IMR-90 (cell line): ENCODE measurements around the gene SMIM41. TPM values are rescaled to one million over a fixed set of nuclear protein-coding genes. Genes with fewer than 3 reads are reported as not detected.

Experiments used
- ATAC-seq: fragments of 200-7000 bp; cut with Tn5 transposase; 2 replicates; pipeline ENCODE4 v1.9.1; 2020; ENCODE audit warnings: low read depth, mild to moderate bottlenecking, moderate library complexity
- BruUV-seq: library from RNA; stranded (reverse); fragments of 400-500 nt; replicated peaks from 2 replicates; lab custom pipeline; 2021; lab: Mats Ljungman, UMichigan
- CTCF ChIA-PET: fragments of 300-600 bp; formaldehyde crosslinking; extraction: SDS; loops from one replicate; lab custom pipeline; 2021; ENCODE audit warnings: antibody characterized with exemption; lab: Yijun Ruan, JAX
- POLR2A ChIA-PET: fragments of 300-600 bp; sonication (Branson Sonifier 250); formaldehyde crosslinking; loops from one replicate; lab custom pipeline; 2022; ENCODE audit warnings: antibody characterized with exemption; ENCODE audit not compliant: unreplicated experiment; lab: Charles Lee
- DNase-seq: peaks from one replicate; pipeline ENCODE4 v3.0.0; 2013
- H2AFZ ChIP-seq: replicated peaks from 2 replicates; pipeline ENCODE3; 2013; ENCODE audit warnings: low read length, mild to moderate bottlenecking; ENCODE audit not compliant: poor library complexity
- H2AK5ac ChIP-seq: 2 replicates; pipeline ENCODE4 v1.6.1; 2013; ENCODE audit warnings: low read depth, low read length, inconsistent platforms
- H2AK9ac ChIP-seq: replicated peaks from 2 replicates; pipeline ENCODE3; 2013; ENCODE audit warnings: mild to moderate bottlenecking, low read depth, low read length, moderate library complexity; ENCODE audit not compliant: poor library complexity
- H2BK120ac ChIP-seq: 2 replicates; pipeline ENCODE4 v1.6.1; 2013; ENCODE audit warnings: low read depth, low read length, inconsistent platforms
- H2BK15ac ChIP-seq: 3 replicates; pipeline ENCODE4 v1.6.1; 2013; ENCODE audit warnings: low read depth, low read length, inconsistent platforms
- H2BK20ac ChIP-seq: 2 replicates; pipeline ENCODE4 v1.6.1; 2013; ENCODE audit warnings: low read depth, mild to moderate bottlenecking, inconsistent platforms, low read length, moderate library complexity
- H2BK5ac ChIP-seq: 2 replicates; pipeline ENCODE4 v1.6.1; 2013; ENCODE audit warnings: mild to moderate bottlenecking, low read depth, low read length, inconsistent platforms; ENCODE audit not compliant: poor library complexity, severe bottlenecking
- H3K14ac ChIP-seq: replicated peaks from 2 replicates; pipeline ENCODE4 v1.6.1; 2013; ENCODE audit warnings: low read depth, low read length, inconsistent platforms
- H3K18ac ChIP-seq: 2 replicates; pipeline ENCODE4 v1.6.1; 2013; ENCODE audit warnings: low read depth, low read length, control low read depth
- H3K23ac ChIP-seq: 2 replicates; pipeline ENCODE4 v1.6.1; 2013; ENCODE audit warnings: low read depth, low read length, inconsistent platforms
- H3K27ac ChIP-seq: 2 replicates; pipeline ENCODE4 v1.5.1; 2013; ENCODE audit warnings: mild to moderate bottlenecking, control low read depth, low read length; ENCODE audit not compliant: insufficient read depth
- H3K27me3 ChIP-seq: 2 replicates; pipeline ENCODE4 v1.6.1; 2013; ENCODE audit warnings: low read length; ENCODE audit not compliant: control insufficient read depth, insufficient read depth
- H3K36me3 ChIP-seq: 2 replicates; pipeline ENCODE4 v1.6.1; 2013; ENCODE audit warnings: low read length, mixed read lengths; ENCODE audit not compliant: control insufficient read depth, insufficient read depth
- H3K4ac ChIP-seq: 2 replicates; pipeline ENCODE4 v1.6.1; 2013; ENCODE audit warnings: low read depth, low read length, inconsistent platforms
- H3K4me1 ChIP-seq: 2 replicates; pipeline ENCODE4 v1.6.1; 2013; ENCODE audit warnings: low read length, mixed read lengths; ENCODE audit not compliant: control insufficient read depth, insufficient read depth
- H3K4me2 ChIP-seq: 2 replicates; pipeline ENCODE4 v1.6.1; 2013; ENCODE audit warnings: low read depth, mild to moderate bottlenecking, control low read depth, low read length, moderate library complexity
- H3K4me3 ChIP-seq: 2 replicates; pipeline ENCODE4 v1.5.1; 2013; ENCODE audit warnings: low read depth, mild to moderate bottlenecking, control low read depth, low read length, moderate library complexity; ENCODE audit not compliant: insufficient read depth
- H3K56ac ChIP-seq: 2 replicates; pipeline ENCODE4 v1.6.1; 2013; ENCODE audit warnings: low read length, inconsistent platforms; ENCODE audit not compliant: insufficient read depth; ENCODE audit errors: extremely low read depth
- H3K79me1 ChIP-seq, 2 experiments: 2 replicates each; pipeline ENCODE4 v1.6.1; 2013; ENCODE audit warnings: low read length in 2 of 2, inconsistent platforms in 1 of 2, low read depth in 1 of 2
- H3K9ac ChIP-seq: 2 replicates; pipeline ENCODE4 v1.6.1; 2013; ENCODE audit warnings: low read depth, low read length, control low read depth
- H3K9me1 ChIP-seq: 2 replicates; pipeline ENCODE4 v1.6.1; 2013; ENCODE audit warnings: low read length, inconsistent platforms; ENCODE audit not compliant: insufficient read depth
- H3K9me3 ChIP-seq: 2 replicates; pipeline ENCODE4 v1.6.1; 2013; ENCODE audit warnings: low read length; ENCODE audit not compliant: control insufficient read depth, insufficient read depth
- H4K20me1 ChIP-seq: 2 replicates; pipeline ENCODE4 v1.6.1; 2013; ENCODE audit warnings: low read length, inconsistent platforms; ENCODE audit not compliant: insufficient read depth
- H4K5ac ChIP-seq: 2 replicates; pipeline ENCODE4 v1.6.1; 2013; ENCODE audit warnings: mild to moderate bottlenecking, low read depth, low read length, control low read depth
- H4K8ac ChIP-seq, 2 experiments: 2 replicates each; pipeline ENCODE4 v1.6.1; 2013; ENCODE audit warnings: low read depth in 2 of 2, low read length in 2 of 2, control low read depth in 1 of 2, inconsistent platforms in 1 of 2
- H4K91ac ChIP-seq: 2 replicates; pipeline ENCODE4 v1.6.1; 2013; ENCODE audit warnings: low read depth, low read length, inconsistent platforms; ENCODE audit not compliant: insufficient read depth
- BHLHE40 ChIP-seq: fragments of 150-350 bp; IDR thresholded peaks from 2 replicates; pipeline ENCODE4 v1.6.1; 2016; ENCODE audit warnings: mild to moderate bottlenecking, low read depth, low read length
- CEBPB ChIP-seq: IDR thresholded peaks from 2 replicates; pipeline ENCODE4 v1.6.1; 2012; ENCODE audit warnings: low read depth, low read length, improper control_type of control experiment
- CHD1 ChIP-seq: IDR thresholded peaks from 2 replicates; pipeline ENCODE4 v1.6.1; 2012; ENCODE audit warnings: low read depth, low read length, improper control_type of control experiment
- ELK1 ChIP-seq: fragments of 150-350 bp; IDR thresholded peaks from 2 replicates; pipeline ENCODE4 v1.6.1; 2016; ENCODE audit warnings: low read depth, mild to moderate bottlenecking, low read length, moderate library complexity, borderline replicate concordance
- FOS ChIP-seq: fragments of 150-350 bp; IDR thresholded peaks from 2 replicates; pipeline ENCODE4 v1.6.1; 2016; ENCODE audit warnings: low read depth, low read length
- MAFK ChIP-seq: IDR thresholded peaks from 2 replicates; pipeline ENCODE4 v1.6.1; 2012; ENCODE audit warnings: low read depth, low read length, improper control_type of control experiment
- MXI1 ChIP-seq: IDR thresholded peaks from 2 replicates; pipeline ENCODE4 v1.6.1; 2012; ENCODE audit warnings: low read depth, mild to moderate bottlenecking, low read length, moderate library complexity, borderline replicate concordance
- NFE2L2 ChIP-seq: fragments of 150-350 bp; IDR thresholded peaks from 2 replicates; pipeline ENCODE4 v1.6.1; 2016; ENCODE audit warnings: low read depth, mild to moderate bottlenecking, low read length
- POLR2A ChIP-seq: IDR thresholded peaks from 2 replicates; pipeline ENCODE4 v1.6.1; 2012; ENCODE audit warnings: mild to moderate bottlenecking, low read depth, low read length
- RAD21 ChIP-seq: IDR thresholded peaks from 2 replicates; pipeline ENCODE4 v1.6.1; 2012; ENCODE audit warnings: low read length, improper control_type of control experiment
- RCOR1 ChIP-seq: IDR thresholded peaks from 2 replicates; pipeline ENCODE4 v1.6.1; 2012; ENCODE audit warnings: mild to moderate bottlenecking, low read length, improper control_type of control experiment; ENCODE audit not compliant: insufficient replicate concordance
- RFX5 ChIP-seq: IDR thresholded peaks from 2 replicates; pipeline ENCODE4 v1.8.0; 2012; ENCODE audit warnings: low read depth, mild to moderate bottlenecking, low read length, moderate library complexity
- SMC3 ChIP-seq: fragments of 150-350 bp; IDR thresholded peaks from 2 replicates; pipeline ENCODE4 v1.6.1; 2016; ENCODE audit warnings: low read depth, mild to moderate bottlenecking, antibody characterized with exemption, low read length, moderate library complexity
- USF2 ChIP-seq: fragments of 150-350 bp; IDR thresholded peaks from 2 replicates; pipeline ENCODE4 v1.6.1; 2017; ENCODE audit warnings: mild to moderate bottlenecking, antibody characterized with exemption, low read length, low read depth
- WGBS, 2 experiments: methylation state at CpG; one replicate each; pipeline versions ENCODE4 v1.1.5 to v1.1.7; 2013; ENCODE audit warnings: missing lambda C conversion rate in 2 of 2; ENCODE audit not compliant: insufficient read length in 1 of 2; ENCODE audit errors: extremely low coverage in 2 of 2; 5-methylcytosine and 5-hydroxymethylcytosine counted together
- dilution Hi-C: fragments of 300-500 bp; cut with HindIII; formaldehyde crosslinking; loops from one replicate; pipeline ENCODE4 v1.14.3; 2018; ENCODE audit warnings: low sequenced_read_pairs; ENCODE audit not compliant: unreplicated experiment
- in situ Hi-C: fragments of 300-500 bp; cut with MboI; formaldehyde crosslinking; loops from 3 replicates; pipeline ENCODE4 v1.14.3; 2019; ENCODE audit warnings: low sequenced_read_pairs, inconsistent platforms, mixed read lengths
- intact Hi-C: fragments of 100-400 bp; cut with micrococcal nuclease; formaldehyde crosslinking; loops from 2 replicates; pipeline ENCODE4 v1.10.0; 2022
- polyA plus RNA-seq, 3 experiments: library from polyadenylated mRNA; depleted of rRNA; stranded (reverse); fragments of >200 nt; gene quantifications; 2 replicates each; pipeline ENCODE4 v1.2.3, GENCODE V29; 2012; ENCODE audit warnings: low replicate concordance in 1 of 3
- total RNA-seq: library from RNA; depleted of rRNA; stranded (reverse); fragments of >200 nt; gene quantifications from 2 replicates; pipeline ENCODE4 v1.2.3, GENCODE V29; 2012
- TF ChIP-seq, protein P1 (sequence below): conservative IDR thresholded peaks from 2 replicates; pipeline ENCODE4 v1.5.1; 2012; ENCODE audit warnings: mild to moderate bottlenecking, low read depth, low read length, improper control_type of control experiment

The SMIM41 gene
- total and polyA plus RNA-seq, 2 of the 4 experiments (the other 2 are of a cell fraction) = not detected

DNA sequence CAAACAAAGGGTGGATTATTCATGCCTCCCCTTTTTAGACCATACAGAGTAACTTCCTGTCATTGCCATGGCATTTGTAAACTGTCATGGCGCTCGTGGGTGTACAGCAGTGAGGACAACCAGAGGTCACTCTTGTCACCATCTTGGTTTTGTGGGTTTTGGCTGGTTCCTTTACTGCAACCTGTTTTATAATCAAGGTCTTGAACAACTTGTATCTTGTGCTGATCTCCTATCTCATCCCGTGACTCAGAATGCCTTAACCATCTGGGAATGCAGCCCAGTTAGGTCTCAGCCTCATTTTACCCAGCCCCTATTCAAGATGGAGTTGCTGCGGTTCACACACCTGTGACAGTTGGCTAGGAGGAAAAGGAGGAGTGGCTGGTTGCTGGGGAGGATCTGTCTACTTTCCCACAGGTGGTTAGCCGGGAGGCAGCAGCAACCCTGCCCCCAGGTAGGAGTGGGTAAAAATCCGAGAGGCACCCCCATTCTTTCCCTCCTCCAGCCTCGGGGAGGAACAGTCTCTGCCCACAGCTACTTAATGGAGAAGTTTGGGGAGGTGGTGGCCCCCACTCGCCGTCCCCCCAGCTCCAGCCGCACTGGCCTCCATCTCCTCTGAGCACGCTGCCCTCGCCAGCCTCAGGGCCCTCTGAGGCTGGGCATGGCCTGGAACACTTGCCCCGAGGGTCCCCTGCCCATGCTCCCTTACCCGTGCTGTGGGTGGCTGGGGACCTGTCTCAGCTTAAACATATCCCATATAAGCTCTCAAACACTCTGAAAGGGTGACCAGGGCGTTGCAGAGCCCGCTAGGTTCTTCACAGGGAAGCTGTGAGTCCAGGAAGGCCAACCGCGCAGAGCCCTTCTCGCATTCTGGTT lies 41.7 kb downstream of the SMIM41 start:
- Histone ChIP-seq H3K56ac (no peak overlapping the region), H3K4me3 (no peak overlapping the region), H3K4ac (no peak overlapping the region), H3K4me1 (no peaks in the 10 kb centered on the region), H3K36me3 (no peaks in the 10 kb centered on the region), H3K9me1 (no peaks in the 10 kb centered on the region), H2AK5ac (no peak overlapping the region), H3K9me3 (no peaks in the 10 kb centered on the region), H3K27ac (no peak overlapping the region), H2BK20ac (no peak overlapping the region), H4K8ac (no peak overlapping the region), H3K9ac (no peak overlapping the region), H2BK5ac (no peak overlapping the region), H3K27me3 (peaks cover 6% of the 10 kb centered on the region), H2AK9ac (no peak overlapping the region), H4K91ac (no peak overlapping the region), H3K79me1 (no peaks in the 10 kb centered on the region), H3K23ac (no peak overlapping the region), H2BK15ac (no peak overlapping the region), H4K5ac (no peak overlapping the region), H2AFZ (peak overlapping the region; percentile 85), H3K14ac (no peak overlapping the region), H2BK120ac (no peak overlapping the region), H3K4me2 (no peak overlapping the region), H4K20me1 (no peaks in the 10 kb centered on the region), H3K18ac (no peak overlapping the region)
- DNase-seq = peak; percentile 53
- in situ Hi-C loops = loop anchor here (5.0 kb wide), 1 partner anchor 99 kb away; no protein-coding TSS in a partner anchor
- BruUV-seq = no TSS peak
- WGBS, 2 experiments = 84% methylated on average over 5 of the region's 19 CpGs; no CpG with 5 or more reads in 1 of the 2 experiments
- intact Hi-C loops = no loop called here
- ChIA-PET POLR2A (no interaction called here), CTCF (interaction anchor here (0.5 to 4.9 kb wide), 5 partner anchors 11 to 98 kb away, joined by 3 to 35 read pairs (median 3); no protein-coding TSS in a partner anchor)
- dilution Hi-C loops = no loop called here
- ATAC-seq = no peak; the same call in 1 of the 2 replicates
- no peak for TF ChIP-seq RAD21
- TF ChIP-seq MAFK = no peak
- no peak for TF ChIP-seq BHLHE40
- TF ChIP-seq NFE2L2 = no peak
- no peak for TF ChIP-seq CHD1
- TF ChIP-seq SMC3 = no peak
- no peak for TF ChIP-seq ELK1
- TF ChIP-seq, protein P1, sequence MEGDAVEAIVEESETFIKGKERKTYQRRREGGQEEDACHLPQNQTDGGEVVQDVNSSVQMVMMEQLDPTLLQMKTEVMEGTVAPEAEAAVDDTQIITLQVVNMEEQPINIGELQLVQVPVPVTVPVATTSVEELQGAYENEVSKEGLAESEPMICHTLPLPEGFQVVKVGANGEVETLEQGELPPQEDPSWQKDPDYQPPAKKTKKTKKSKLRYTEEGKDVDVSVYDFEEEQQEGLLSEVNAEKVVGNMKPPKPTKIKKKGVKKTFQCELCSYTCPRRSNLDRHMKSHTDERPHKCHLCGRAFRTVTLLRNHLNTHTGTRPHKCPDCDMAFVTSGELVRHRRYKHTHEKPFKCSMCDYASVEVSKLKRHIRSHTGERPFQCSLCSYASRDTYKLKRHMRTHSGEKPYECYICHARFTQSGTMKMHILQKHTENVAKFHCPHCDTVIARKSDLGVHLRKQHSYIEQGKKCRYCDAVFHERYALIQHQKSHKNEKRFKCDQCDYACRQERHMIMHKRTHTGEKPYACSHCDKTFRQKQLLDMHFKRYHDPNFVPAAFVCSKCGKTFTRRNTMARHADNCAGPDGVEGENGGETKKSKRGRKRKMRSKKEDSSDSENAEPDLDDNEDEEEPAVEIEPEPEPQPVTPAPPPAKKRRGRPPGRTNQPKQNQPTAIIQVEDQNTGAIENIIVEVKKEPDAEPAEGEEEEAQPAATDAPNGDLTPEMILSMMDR = no peak
- no peak for TF ChIP-seq CEBPB
- no peak for TF ChIP-seq POLR2A
- TF ChIP-seq USF2 = no peak
- TF ChIP-seq MXI1 = no peak
- no peak for TF ChIP-seq FOS
- TF ChIP-seq RFX5 = no peak
- no peak for TF ChIP-seq RCOR1
